ENCODE data around the gene CRTC2. TPM values are rescaled to one million over a fixed set of nuclear protein-coding genes. Genes with fewer than 3 reads are reported as not detected.

The CRTC2 gene
- total RNA-seq, 2 experiments from 2014 or later = 86.3 to 98.5 TPM

DNA sequence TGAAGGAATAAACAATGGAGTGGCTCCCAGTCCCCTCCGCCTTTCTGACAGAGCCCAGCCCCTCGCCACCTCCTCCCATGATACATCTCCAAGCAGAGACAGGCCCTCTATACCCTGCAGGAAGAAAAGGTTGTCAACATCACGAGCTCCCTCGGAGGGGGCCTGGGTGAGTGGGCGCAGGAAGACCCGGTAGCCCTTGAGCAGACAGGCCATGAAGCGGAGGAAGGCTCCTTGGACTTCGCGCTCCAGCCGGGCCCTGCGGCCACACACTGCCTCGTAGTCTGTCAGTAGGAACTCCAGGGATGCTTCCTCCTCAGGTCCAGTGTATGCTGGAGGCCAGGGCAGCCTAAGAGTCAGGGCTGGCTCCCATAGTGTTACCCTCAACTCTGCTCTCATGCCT, 18.9 kb downstream of the CRTC2 start:
- Mint-ChIP-seq H3K27me3 (no peaks in the 10 kb centered on the region), H3K9me3 (ENCODE audit: low read depth) (no peaks in the 10 kb centered on the region), H3K27ac (no peak overlapping the region), H3K36me3 (peaks cover 58% of the 10 kb centered on the region), H3K4me3 (no peak overlapping the region), H3K4me1 (peaks cover 15% of the 10 kb centered on the region)
- no peak for ATAC-seq
- DNase-seq = no peak
- CTCF ChIA-PET = interaction anchor here (0.7 to 1.2 kb wide), 2 partner anchors 16 to 39 kb away, joined by 3 read pairs; no protein-coding TSS in a partner anchor

DNA sequence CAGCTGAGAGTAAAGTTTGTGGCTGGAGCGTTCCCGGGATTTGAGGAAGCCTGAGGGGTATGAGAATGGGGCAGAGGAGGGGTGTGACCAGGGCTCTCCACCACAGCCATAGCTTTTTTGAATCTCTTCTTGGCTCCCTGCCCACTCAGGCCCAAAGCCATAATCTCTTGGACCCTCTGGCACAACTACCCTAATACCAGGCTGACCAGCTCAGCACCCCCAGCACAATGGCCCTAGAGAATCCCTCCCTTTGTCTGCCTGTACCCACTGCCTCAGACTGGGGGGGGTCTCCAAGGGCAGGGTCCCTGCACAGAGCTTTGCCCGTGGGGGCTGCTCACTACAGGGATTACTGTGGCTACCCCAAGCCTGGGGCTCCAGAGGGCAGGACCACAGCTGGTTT, 19.4 kb downstream of the CRTC2 start:
- Mint-ChIP-seq H3K27ac (no peak overlapping the region), H3K4me1 (peaks cover 10% of the 10 kb centered on the region), H3K4me3 (no peak overlapping the region), H3K27me3 (no peaks in the 10 kb centered on the region), H3K9me3 (ENCODE audit: low read depth) (no peaks in the 10 kb centered on the region), H3K36me3 (peaks cover 60% of the 10 kb centered on the region)
- no peak for DNase-seq
- CTCF ChIA-PET = interaction anchor here (1.2 kb wide), 1 partner anchor 16 kb away, joined by 3 read pairs; no protein-coding TSS in a partner anchor
- no peak for ATAC-seq

DNA sequence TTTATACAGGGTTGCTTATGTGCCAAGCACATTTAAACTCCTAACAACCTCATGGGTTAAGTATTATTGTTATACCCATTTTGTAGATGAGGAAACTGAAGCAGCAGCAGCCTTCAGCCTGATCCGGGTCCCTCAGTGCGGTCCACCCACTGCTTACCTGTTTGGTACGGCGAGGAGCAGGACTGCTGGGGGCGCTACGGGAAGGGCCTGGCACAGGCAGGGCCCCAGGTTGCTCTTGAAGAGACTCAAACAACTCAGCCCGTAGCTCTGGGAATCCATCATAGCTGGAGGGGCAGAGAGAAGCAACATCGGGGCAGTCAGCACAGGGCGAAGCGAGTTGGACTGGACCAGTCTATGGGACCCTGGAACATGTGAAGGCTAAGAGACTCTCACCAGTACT, 21.1 kb downstream of the CRTC2 start:
- CTCF ChIA-PET = no interaction called here

DNA sequence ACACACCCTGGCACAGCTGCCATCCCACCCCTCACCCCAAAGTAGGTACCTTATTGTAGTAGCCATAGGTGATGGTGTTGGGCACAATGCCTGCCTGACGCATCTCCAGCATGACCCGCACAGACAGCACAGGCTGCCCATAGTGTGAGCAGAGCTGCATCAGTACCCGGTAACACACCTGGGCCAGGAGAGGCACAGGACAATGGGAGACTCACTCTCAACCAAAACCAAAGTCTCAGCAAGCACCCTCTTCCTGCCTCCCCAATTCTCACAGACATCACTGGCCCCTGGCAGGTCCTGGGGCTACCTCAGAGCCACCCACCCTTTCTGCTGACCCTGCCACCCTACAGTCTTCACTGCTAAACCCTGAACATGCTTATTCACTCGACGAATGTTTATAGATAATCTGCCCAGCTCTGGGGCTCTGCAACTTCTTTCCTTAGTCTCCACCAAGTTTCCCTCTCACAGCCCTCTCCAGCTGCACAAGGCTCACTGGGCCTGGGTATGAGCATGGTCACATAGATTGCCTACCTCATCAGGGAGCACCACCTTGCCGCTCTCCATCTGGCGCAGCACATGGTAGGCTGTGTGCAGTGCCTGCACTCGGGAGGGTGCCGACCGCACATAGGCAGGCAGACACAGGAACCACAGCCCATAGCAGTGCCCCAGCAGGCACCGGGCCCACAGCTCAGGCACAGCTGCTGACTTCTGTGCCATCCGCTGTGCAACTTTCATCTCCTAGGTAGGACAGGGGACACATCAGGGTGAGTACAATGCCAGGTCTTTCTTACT, 22.2 kb downstream of the CRTC2 start:
- peaks cover 60% of the 10 kb centered on the region for H3K36me3 Mint-ChIP-seq
- H3K27me3 Mint-ChIP-seq = no peaks in the 10 kb centered on the region
- H3K27ac Mint-ChIP-seq = no peak overlapping the region
- ATAC-seq (no peak), DNase-seq (no peak)
- no peaks in the 10 kb centered on the region for H3K4me1 Mint-ChIP-seq
- H3K9me3 Mint-ChIP-seq (ENCODE audit: low read depth) = no peaks in the 10 kb centered on the region
- no peak overlapping the region for H3K4me3 Mint-ChIP-seq
- CTCF ChIA-PET = no interaction called here

More for the DNA sequence above, 21.1 kb downstream of the CRTC2 start:
- Mint-ChIP-seq H3K4me1 (no peaks in the 10 kb centered on the region), H3K4me3 (no peak overlapping the region), H3K36me3 (peaks cover 59% of the 10 kb centered on the region), H3K27me3 (no peaks in the 10 kb centered on the region), H3K9me3 (ENCODE audit: low read depth) (no peaks in the 10 kb centered on the region), H3K27ac (no peak overlapping the region)
- ATAC-seq (no peak), DNase-seq (no peak)

DNA sequence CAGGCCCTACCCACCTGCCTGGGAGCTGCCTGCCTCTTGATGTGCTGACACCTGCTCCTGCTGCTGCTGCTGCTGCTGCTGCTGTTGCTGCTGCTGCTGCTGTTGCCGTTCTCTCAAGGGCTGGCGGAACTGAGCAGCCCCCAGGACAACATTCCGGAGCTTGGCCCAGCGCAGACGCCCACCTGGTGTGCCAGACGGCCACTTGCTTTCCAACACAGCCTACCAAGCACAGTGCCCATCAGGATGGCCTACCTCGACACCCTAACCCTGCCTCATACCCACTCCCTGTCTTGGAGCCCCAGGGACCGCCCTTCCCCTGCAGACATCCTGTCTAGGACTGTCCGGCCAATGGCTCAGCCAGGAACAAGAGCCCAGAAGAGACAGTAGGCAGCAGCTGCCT, 23.7 kb downstream of the CRTC2 start:
- ATAC-seq (no peak), DNase-seq (no peak)
- Mint-ChIP-seq H3K27ac (no peak overlapping the region), H3K9me3 (ENCODE audit: low read depth) (no peaks in the 10 kb centered on the region), H3K27me3 (no peaks in the 10 kb centered on the region), H3K4me1 (no peaks in the 10 kb centered on the region), H3K36me3 (peaks cover 61% of the 10 kb centered on the region), H3K4me3 (no peak overlapping the region)
- CTCF ChIA-PET = no interaction called here

DNA sequence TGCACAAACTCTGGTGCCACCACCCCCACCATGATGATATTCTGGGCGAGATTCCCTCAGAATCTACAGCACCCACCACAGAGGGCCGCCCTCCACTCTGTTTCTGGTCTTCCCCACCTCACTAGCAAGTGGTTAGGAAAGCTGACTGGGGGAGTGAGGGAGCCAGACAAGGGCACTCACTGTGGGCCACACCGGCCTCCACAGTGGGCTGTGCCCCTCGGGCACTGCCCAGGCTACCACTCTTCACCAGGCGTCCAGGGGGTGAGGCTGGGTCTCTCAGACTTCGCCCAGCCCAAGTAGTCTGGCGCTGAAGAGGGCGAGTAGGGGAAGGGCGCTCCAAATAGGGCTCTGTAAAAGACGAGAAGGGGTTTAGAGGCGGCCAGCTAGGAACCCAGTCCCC, 24.5 kb downstream of the CRTC2 start:
- Mint-ChIP-seq H3K27ac (no peak overlapping the region), H3K4me3 (no peak overlapping the region), H3K4me1 (peaks cover 5% of the 10 kb centered on the region), H3K27me3 (no peaks in the 10 kb centered on the region), H3K9me3 (ENCODE audit: low read depth) (no peaks in the 10 kb centered on the region), H3K36me3 (peaks cover 60% of the 10 kb centered on the region)
- ATAC-seq (no peak), DNase-seq (no peak)
- CTCF ChIA-PET = no interaction called here

DNA sequence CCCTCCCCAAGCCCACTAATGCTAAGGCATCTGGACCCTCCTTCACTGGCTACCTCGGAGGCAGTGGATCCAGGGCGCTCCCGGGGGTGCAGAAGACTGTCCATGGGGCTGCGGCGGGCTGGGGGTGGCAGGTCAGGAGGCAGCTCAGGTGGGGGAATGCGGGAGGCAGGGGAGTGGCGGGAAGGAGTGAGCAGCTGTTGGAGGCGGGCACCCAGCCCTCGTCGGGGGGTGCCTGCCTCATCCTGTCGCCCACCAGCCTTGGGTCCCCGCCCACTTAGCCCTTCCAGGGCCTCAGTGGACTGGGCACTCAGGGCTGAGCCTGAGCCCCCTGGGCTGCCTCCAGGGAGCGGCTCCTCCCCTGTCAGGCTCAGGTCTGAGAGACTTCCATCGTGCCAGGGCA, 25.0 kb downstream of the CRTC2 start:
- H3K9me3 Mint-ChIP-seq (ENCODE audit: low read depth) = no peaks in the 10 kb centered on the region
- H3K27ac Mint-ChIP-seq = no peak overlapping the region
- no peak for DNase-seq
- peaks cover 57% of the 10 kb centered on the region for H3K36me3 Mint-ChIP-seq
- peaks cover 10% of the 10 kb centered on the region for H3K4me1 Mint-ChIP-seq
- H3K27me3 Mint-ChIP-seq = no peaks in the 10 kb centered on the region
- no peak for ATAC-seq
- H3K4me3 Mint-ChIP-seq = no peak overlapping the region
- CTCF ChIA-PET = no interaction called here

DNA sequence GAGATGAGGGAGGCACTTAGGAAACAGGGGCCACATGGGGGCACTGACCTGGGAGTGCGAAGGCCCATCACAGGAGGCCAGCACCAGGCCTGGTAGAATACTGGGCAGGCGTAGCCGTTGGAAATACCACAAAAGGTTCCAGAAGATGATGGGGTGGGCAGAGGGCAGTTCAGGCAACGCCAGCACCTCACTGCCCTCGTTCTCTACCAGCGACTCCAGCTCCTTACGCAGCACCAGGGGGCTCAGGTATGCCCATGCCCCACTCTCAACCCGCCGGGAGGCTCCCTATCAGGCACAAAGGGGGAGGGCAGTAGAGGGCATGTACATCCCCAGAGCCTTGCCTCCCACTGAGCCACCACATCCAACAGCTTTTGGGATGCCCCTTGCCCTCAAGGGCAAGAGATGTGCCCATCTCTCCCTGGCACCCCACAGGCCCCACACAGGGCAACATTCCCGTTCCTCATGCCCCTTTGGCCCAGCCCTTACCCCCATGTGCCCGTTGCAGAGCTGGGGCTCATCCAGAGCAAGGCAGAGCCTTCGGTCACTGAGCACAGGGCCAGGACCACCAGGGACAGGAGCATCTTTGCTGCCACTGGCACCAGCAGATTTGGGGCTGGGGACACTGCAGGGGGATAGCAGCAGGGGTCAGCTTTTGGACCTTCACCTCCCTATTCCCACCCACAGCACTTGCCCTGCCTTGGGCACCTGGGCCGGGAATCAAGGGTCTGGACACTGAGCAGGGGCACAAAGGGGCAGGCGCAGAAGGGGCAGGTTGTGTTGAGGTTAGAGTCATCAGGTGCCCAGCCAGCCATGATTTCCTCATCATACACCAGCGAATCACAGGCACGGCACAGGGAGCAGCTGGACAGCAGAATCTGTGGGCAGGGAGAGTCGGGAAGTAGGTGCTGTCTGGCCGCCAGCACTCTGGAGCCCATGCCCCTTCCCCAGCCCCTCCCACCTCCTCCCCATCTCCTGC, 26.0 kb downstream of the CRTC2 start:
- Mint-ChIP-seq H3K9me3 (ENCODE audit: low read depth) (no peaks in the 10 kb centered on the region), H3K4me3 (no peak overlapping the region), H3K36me3 (peaks cover 53% of the 10 kb centered on the region), H3K27ac (no peak overlapping the region), H3K27me3 (no peaks in the 10 kb centered on the region), H3K4me1 (peaks cover 15% of the 10 kb centered on the region)
- CTCF ChIA-PET = no interaction called here
- no peak for DNase-seq
- no peak for ATAC-seq

DNA sequence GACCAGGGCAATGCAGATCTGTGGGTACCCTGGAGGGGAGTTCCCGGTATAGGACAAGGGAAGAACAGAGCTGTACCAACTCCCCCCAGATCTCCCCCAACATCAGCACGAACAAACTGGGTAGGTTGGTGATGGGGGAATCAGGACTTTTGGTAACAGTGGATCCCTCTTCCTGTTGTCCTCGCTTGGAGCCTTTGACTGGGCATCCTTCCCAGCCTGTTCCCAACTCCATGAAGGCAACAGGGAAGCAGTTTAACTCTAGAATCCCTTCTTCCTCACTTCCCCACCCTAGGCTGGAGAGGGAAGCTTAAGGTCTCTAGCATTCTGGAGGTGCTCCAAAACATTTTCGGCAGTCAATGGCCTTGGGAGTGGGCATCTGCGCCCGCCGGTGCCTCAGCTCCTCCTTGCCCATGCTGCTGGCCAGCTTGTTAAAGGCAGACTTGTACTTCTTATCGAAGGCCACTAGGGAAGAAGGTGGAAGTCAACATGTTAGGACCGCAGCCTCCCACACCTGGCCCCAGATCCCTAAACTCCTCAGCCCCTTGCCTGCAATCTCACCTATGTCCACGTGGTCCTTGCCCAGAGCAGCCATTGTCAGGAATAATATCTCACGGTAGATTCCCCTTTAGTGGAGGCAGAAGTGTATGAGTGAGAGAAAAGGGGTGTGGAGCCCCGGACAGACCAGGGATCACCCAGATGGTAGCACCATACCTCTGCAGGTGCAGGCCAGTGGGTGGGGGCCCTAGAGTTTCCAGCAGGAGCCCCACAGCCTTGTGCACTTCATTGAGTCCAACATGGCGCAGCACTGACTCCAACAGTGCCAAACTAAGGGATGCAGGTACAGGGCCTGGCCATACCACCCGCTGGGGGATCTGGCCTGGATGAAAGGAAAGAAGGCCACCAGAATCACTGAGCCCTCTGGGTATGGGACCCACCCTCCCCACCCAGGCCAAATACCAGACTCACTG, 28.1 kb downstream of the CRTC2 start:
- Mint-ChIP-seq H3K27ac (no peak overlapping the region), H3K27me3 (no peaks in the 10 kb centered on the region), H3K4me3 (no peak overlapping the region), H3K4me1 (peaks cover 15% of the 10 kb centered on the region), H3K9me3 (ENCODE audit: low read depth) (no peaks in the 10 kb centered on the region), H3K36me3 (peaks cover 34% of the 10 kb centered on the region)
- no peak for ATAC-seq
- DNase-seq = no peak
- CTCF ChIA-PET = interaction anchor here (0.9 to 1.1 kb wide), 2 partner anchors 14 to 26 kb away, joined by 3 read pairs; no protein-coding TSS in a partner anchor

DNA sequence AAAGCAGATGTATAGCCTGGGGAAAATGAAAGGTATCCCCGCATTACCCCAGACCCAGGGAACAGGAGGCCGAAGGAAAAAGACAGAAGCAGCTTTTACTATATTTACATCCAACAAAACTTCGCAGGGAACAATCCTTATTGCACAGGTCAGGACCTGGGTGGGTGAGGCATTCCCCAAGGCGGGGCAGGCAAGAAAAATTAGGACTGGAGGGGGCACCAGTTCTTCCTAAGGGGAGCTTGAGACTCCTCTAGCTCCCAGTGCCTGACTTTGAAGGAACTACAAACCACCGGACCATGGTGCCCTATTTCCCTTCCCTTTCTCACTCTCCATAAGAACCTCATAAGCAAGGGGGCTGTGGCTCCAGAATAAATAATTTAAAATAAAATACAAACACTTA, 29.0 kb downstream of the CRTC2 start:
- no peaks in the 10 kb centered on the region for H3K27me3 Mint-ChIP-seq
- H3K27ac Mint-ChIP-seq = no peak overlapping the region
- ATAC-seq (no peak), DNase-seq (no peak)
- CTCF ChIA-PET = interaction anchor here (1.1 to 2.2 kb wide), 2 partner anchors 15 to 16 kb away, joined by 3 to 18 read pairs; partner anchors contain the start of gene DENND4B
- peaks cover 27% of the 10 kb centered on the region for H3K36me3 Mint-ChIP-seq
- no peak overlapping the region for H3K4me3 Mint-ChIP-seq
- H3K4me1 Mint-ChIP-seq = peaks cover 16% of the 10 kb centered on the region
- no peaks in the 10 kb centered on the region for H3K9me3 Mint-ChIP-seq (ENCODE audit: low read depth)

DNA sequence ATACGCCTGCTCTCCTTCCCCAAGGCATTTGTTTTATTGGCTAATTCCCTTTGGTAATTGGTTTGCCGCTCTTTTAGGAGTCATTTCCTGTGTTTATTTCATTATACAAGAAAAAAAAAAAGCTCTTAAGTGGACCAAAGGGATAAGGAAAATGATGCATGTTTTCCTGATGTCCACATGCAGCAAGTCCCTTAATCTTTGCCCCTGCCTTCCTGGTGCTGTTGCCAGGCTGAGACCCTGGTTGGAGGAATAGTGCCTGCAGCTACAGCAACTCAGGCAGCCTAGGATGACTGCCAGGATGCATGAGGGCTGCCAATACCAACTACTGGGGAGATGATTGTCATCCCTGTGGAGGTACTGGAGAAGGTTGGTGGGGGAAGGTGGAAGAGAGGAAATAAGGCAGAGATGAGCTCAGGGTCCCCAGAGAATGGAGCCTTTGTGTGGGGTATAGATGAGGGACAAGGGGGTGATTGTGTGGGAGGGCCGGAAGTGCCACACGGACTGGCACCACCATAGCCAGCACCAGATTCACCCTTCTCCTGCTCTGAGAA, 29.5 kb downstream of the CRTC2 start:
- peaks cover 21% of the 10 kb centered on the region for H3K4me1 Mint-ChIP-seq
- CTCF ChIA-PET = interaction anchor here (0.6 to 2.2 kb wide), 2 partner anchors 16 to 47 kb away, joined by 4 to 18 read pairs; partner anchors contain the start of gene DENND4B
- DNase-seq (no peak), ATAC-seq (no peak)
- H3K4me3 Mint-ChIP-seq = no peak overlapping the region
- H3K36me3 Mint-ChIP-seq = peaks cover 25% of the 10 kb centered on the region
- H3K27me3 Mint-ChIP-seq = no peaks in the 10 kb centered on the region
- H3K27ac Mint-ChIP-seq = peak overlapping the region; percentile 62
- H3K9me3 Mint-ChIP-seq (ENCODE audit: low read depth) = no peaks in the 10 kb centered on the region

DNA sequence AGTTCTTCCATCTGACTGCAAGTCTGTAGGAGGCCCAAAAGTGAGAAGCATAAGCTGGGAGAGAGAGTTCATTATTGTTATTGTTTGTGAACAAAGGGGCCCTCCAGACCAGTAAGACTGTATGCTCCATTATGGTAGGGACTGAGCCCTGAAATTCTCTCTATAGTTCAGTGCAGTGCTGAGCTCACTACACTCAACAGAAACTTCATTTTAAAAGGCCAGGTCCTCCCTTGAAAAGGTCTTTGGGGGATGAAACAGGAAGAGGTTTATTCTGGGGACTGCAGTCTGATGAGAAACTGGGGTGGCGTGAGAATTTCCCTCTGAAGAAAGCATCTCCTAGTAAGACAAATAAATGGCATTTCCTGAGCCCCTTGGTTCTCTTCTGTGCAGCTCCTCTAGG, 30.2 kb downstream of the CRTC2 start:
- Mint-ChIP-seq H3K9me3 (ENCODE audit: low read depth) (no peaks in the 10 kb centered on the region), H3K27ac (peak overlapping the region; percentile 62), H3K4me1 (peaks cover 23% of the 10 kb centered on the region), H3K36me3 (peaks cover 22% of the 10 kb centered on the region), H3K27me3 (no peaks in the 10 kb centered on the region), H3K4me3 (no peak overlapping the region)
- CTCF ChIA-PET = interaction anchor here (2.2 kb wide), 1 partner anchor 17 kb away, joined by 18 read pairs; the partner anchor contains the start of gene DENND4B
- ATAC-seq (no peak), DNase-seq (no peak)
